GM12878 (cell line): ENCODE measurements around the gene COL15A1. TPM values are rescaled to one million over a fixed set of nuclear protein-coding genes. Genes with fewer than 3 reads are reported as not detected.

ENCODE experiments used
- ATAC-seq: fragments of 200-7000 bp; cut with Tn5 transposase; 3 replicates; pipeline ENCODE4 v1.9.1; 2020; ENCODE audit warnings: mild to moderate bottlenecking, moderate library complexity
- BruUV-seq: library from RNA; stranded (reverse); fragments of 400-500 nt; replicated peaks from 2 replicates; lab custom pipeline; 2021; lab: Mats Ljungman, UMichigan
- CTCF ChIA-PET: fragments of 300-600 bp; sonication (Branson Sonifier 250); formaldehyde crosslinking; extraction: SDS; loops from one replicate; lab custom pipeline; 2021; ENCODE audit warnings: inconsistent platforms; lab: Yijun Ruan, JAX
- POLR2A ChIA-PET: fragments of 350-600 bp; formaldehyde crosslinking; extraction: SDS; loops from one replicate; lab custom pipeline; 2021; ENCODE audit warnings: inconsistent platforms; lab: Charles Lee
- RAD21 ChIA-PET: fragments of 300-600 bp; sonication (Branson Sonifier 250); formaldehyde crosslinking; loops from one replicate; lab custom pipeline; 2023; ENCODE audit warnings: antibody characterized with exemption; ENCODE audit not compliant: unreplicated experiment; lab: Charles Lee
- SMC1A ChIA-PET: fragments of 300-600 bp; sonication (Branson Sonifier 250); formaldehyde crosslinking; loops from one replicate; lab custom pipeline; 2023; ENCODE audit not compliant: unreplicated experiment, uncharacterized antibody; lab: Charles Lee
- DNase-seq: peaks from one replicate; pipeline ENCODE4 v3.0.0-alpha.2; 2011; ENCODE audit warnings: low read depth, low spot score
- FAIRE-seq: peaks from 3 replicates; lab custom pipeline; 2011; peaks lifted over from hg19 to GRCh38; lab: Jason Lieb, UNC
- H2AFZ ChIP-seq: 2 replicates; pipeline ENCODE4 v1.6.0; 2011; ENCODE audit warnings: low read depth, low read length, control low read depth; ENCODE audit not compliant: control insufficient read depth
- H3K27ac ChIP-seq: 2 replicates; pipeline ENCODE4 v1.5.1; 2011; ENCODE audit warnings: control low read depth; ENCODE audit not compliant: control insufficient read depth, insufficient read depth
- H3K27me3 ChIP-seq, 2 experiments: replicated peaks in 1 of 2; 2 replicates each; pipeline versions ENCODE4 v1.6.0 to v1.6.1; 2011; ENCODE audit warnings: low read length in 1 of 2; ENCODE audit not compliant: control insufficient read depth in 2 of 2, insufficient read depth in 2 of 2
- H3K36me3 ChIP-seq, 2 experiments: 2 replicates each; pipeline ENCODE4 v1.5.1; 2011; ENCODE audit warnings: low read length in 1 of 2; ENCODE audit not compliant: control insufficient read depth in 2 of 2, insufficient read depth in 2 of 2
- H3K4me1 ChIP-seq: 2 replicates; pipeline ENCODE4 v1.6.1; 2011; ENCODE audit warnings: mild to moderate bottlenecking, low read length, moderate library complexity, mixed read lengths; ENCODE audit not compliant: control insufficient read depth, insufficient read depth
- H3K4me2 ChIP-seq: 2 replicates; pipeline ENCODE4 v1.6.0; 2011; ENCODE audit warnings: control low read depth; ENCODE audit not compliant: control insufficient read depth, insufficient read depth
- H3K4me3 ChIP-seq: fragments of 200-600 bp; sonication (generic); 2 replicates; pipeline ENCODE4 v1.5.1; 2016
- H3K79me2 ChIP-seq: 2 replicates; pipeline ENCODE4 v1.6.0; 2011; ENCODE audit warnings: low read length; ENCODE audit not compliant: control insufficient read depth, insufficient read depth
- H3K9ac ChIP-seq: 2 replicates; pipeline ENCODE4 v1.8.0; 2011; ENCODE audit warnings: low read length, control low read depth, mixed read lengths; ENCODE audit not compliant: control insufficient read depth, insufficient read depth
- H3K9me3 ChIP-seq: replicated peaks from 3 replicates; pipeline ENCODE4 v1.5.1; 2011; ENCODE audit warnings: mild to moderate bottlenecking, low read length; ENCODE audit not compliant: control insufficient read depth, insufficient read depth
- H4K20me1 ChIP-seq: 2 replicates; pipeline ENCODE4 v1.6.0; 2011; ENCODE audit not compliant: control insufficient read depth, insufficient read depth
- BMI1 ChIP-seq: fragments of 450-650 bp; IDR thresholded peaks from 2 replicates; pipeline ENCODE4 v1.6.1; 2016; ENCODE audit warnings: mild to moderate bottlenecking, moderate library complexity, borderline replicate concordance
- CHD1 ChIP-seq: IDR thresholded peaks from 2 replicates; pipeline ENCODE4 v1.6.1; 2012; ENCODE audit warnings: low read depth, low read length, improper control_type of control experiment
- EP300 ChIP-seq, 2 experiments: fragments of 150-350 bp in 1 of 2; IDR thresholded peaks; 2 replicates each; pipeline ENCODE4 v1.6.1; 2011 to 2012; ENCODE audit warnings: low read depth in 2 of 2, low read length in 2 of 2, borderline replicate concordance in 1 of 2, improper control_type of control experiment in 1 of 2, inconsistent platforms in 1 of 2; ENCODE audit not compliant: control insufficient read depth in 1 of 2
- HDAC6 ChIP-seq: fragments of 200-600 bp; sonication (generic); IDR thresholded peaks from one replicate; pipeline ENCODE4 v1.8.0; 2017; ENCODE audit warnings: antibody characterized with exemption; ENCODE audit not compliant: unreplicated experiment
- IRF4 ChIP-seq: IDR thresholded peaks from 2 replicates; pipeline ENCODE4 v1.6.1; 2011; ENCODE audit warnings: low read depth, low read length
- LARP7 ChIP-seq: fragments of 450-650 bp; IDR thresholded peaks from 2 replicates; pipeline ENCODE4 v1.6.1; 2017; ENCODE audit warnings: mild to moderate bottlenecking
- RBBP5 ChIP-seq: fragments of 200-600 bp; sonication (generic); conservative IDR thresholded peaks from 2 replicates; pipeline ENCODE4 v1.6.1; 2016
- SREBF2 ChIP-seq: IDR thresholded peaks from 2 replicates; pipeline ENCODE4 v1.6.1; 2012; ENCODE audit warnings: mild to moderate bottlenecking, low read length
- TCF3 ChIP-seq: IDR thresholded peaks from 2 replicates; pipeline ENCODE4 v1.6.1; 2012; ENCODE audit warnings: low read depth, mild to moderate bottlenecking, low read length, borderline replicate concordance; ENCODE audit not compliant: insufficient read depth
- ZNF274 ChIP-seq: IDR thresholded peaks from one replicate; pipeline ENCODE4 v1.8.0; 2011; ENCODE audit not compliant: insufficient read length, insufficient read depth
- WGBS: methylation state at CpG from one replicate; pipeline ENCODE4 v1.1.6; 2016; ENCODE audit warnings: low lambda C conversion rate; ENCODE audit not compliant: insufficient replicate concordance, insufficient coverage; ENCODE audit errors: missing lambda C conversion rate; 5-methylcytosine and 5-hydroxymethylcytosine counted together
- in situ Hi-C: fragments of 300-500 bp; cut with MboI; formaldehyde crosslinking; loops from 9 replicates; pipeline ENCODE4 v1.14.3; 2018; ENCODE audit warnings: mixed read lengths
- intact Hi-C: fragments of 100-400 bp; cut with micrococcal nuclease; formaldehyde crosslinking; loops from one replicate; pipeline ENCODE4 v1.14.2; 2022; ENCODE audit not compliant: unreplicated experiment
- polyA plus RNA-seq, 11 experiments: library from polyadenylated mRNA; depleted of rRNA in 4 of 11; unstranded in 6 of 11; stranded (reverse) in 5 of 11; fragments of >200 nt; fragmentation: Nextera tagmentation in 4 of 11; fragmentation: Illumina TruSeq in 1 of 11; extraction: Ambion mirVana in 4 of 11; extraction: Trizol in 1 of 11; gene quantifications; 1 replicate in 1 of 11; 2 replicates in 10 of 11; pipeline versions ENCODE4 v1.2.1 to v1.2.3, GENCODE V29; 2011 to 2016; ENCODE audit warnings: inconsistent platforms in 2 of 11, missing spikeins in 2 of 11, low read depth in 1 of 11
- total RNA-seq, 4 experiments: library from RNA; depleted of rRNA in 3 of 4; stranded (reverse); fragments of >200 nt in 3 of 4; fragmentation: Illumina TruSeq in 1 of 4; extraction: Trizol in 1 of 4; gene quantifications; 2 replicates each; pipeline versions ENCODE4 v1.2.1 to v1.2.3, GENCODE V29; 2013 to 2021
- TF ChIP-seq, protein P1 (sequence below): fragments of 450-650 bp; IDR thresholded peaks from 2 replicates; pipeline ENCODE4 v1.6.1; 2017; ENCODE audit warnings: mild to moderate bottlenecking, moderate library complexity
- TF ChIP-seq, protein P2 (sequence below): fragments of 450-650 bp; IDR thresholded peaks from 2 replicates; pipeline ENCODE4 v1.6.1; 2017; ENCODE audit warnings: mild to moderate bottlenecking, moderate library complexity
- TF ChIP-seq, protein P3 (sequence below): IDR thresholded peaks from 2 replicates; pipeline ENCODE4 v1.6.1; 2012; ENCODE audit warnings: low read depth, low read length, improper control_type of control experiment

COL15A1 gene
- total and polyA plus RNA-seq, 10 of the 15 experiments (the other 5 are each of a cell fraction or from before 2014, with no cell fraction given) = 0.01 to 0.28 (median 0.06) TPM; not detected in 2

DNA sequence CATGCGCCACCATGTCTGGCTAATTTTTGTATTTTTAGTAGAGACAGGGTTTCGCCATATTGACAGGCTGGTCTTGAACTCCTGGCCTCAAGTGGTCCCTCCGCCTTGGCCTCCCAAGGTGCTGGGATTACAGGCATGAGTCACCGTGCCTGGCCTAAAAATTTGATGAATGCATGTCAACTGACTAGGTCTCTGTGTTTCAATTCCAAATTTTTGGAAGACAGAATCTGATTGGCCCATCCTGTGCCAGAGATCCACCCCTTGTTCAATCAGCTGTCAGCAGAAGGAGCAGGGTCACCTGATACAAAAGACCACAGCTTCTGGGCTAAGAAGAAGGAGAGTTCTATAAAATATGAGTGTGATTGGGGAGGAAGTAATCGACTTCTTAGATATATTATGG is 43.5 kb upstream of the COL15A1 start:
- SMC1A ChIA-PET = interaction anchor here (1.4 kb wide), 1 partner anchor 9 kb away, joined by 4 read pairs; no protein-coding TSS in a partner anchor
- ATAC-seq = no peak
- no peaks in the 10 kb centered on the region for H4K20me1 ChIP-seq
- intact Hi-C loops = no loop called here
- no peak for DNase-seq
- RAD21 ChIA-PET = no interaction called here
- 26% methylated on average over 5 of the region's 5 CpGs for WGBS
- TF ChIP-seq ZNF274 (no peak), HDAC6 (no peak), TCF3 (no peak), BMI1 (no peak), LARP7 (no peak), SREBF2 (no peak), EP300 (IDR thresholded peaks at IDR 0.05; ENCODE audit: borderline replicate concordance in 1 of 2, control insufficient read depth in 1 of 2, low read depth in 2 of 2, low read length in 2 of 2) (no peak), RBBP5 (no peak), CHD1 (no peak), IRF4 (no peak)
- TF ChIP-seq, protein P1, sequence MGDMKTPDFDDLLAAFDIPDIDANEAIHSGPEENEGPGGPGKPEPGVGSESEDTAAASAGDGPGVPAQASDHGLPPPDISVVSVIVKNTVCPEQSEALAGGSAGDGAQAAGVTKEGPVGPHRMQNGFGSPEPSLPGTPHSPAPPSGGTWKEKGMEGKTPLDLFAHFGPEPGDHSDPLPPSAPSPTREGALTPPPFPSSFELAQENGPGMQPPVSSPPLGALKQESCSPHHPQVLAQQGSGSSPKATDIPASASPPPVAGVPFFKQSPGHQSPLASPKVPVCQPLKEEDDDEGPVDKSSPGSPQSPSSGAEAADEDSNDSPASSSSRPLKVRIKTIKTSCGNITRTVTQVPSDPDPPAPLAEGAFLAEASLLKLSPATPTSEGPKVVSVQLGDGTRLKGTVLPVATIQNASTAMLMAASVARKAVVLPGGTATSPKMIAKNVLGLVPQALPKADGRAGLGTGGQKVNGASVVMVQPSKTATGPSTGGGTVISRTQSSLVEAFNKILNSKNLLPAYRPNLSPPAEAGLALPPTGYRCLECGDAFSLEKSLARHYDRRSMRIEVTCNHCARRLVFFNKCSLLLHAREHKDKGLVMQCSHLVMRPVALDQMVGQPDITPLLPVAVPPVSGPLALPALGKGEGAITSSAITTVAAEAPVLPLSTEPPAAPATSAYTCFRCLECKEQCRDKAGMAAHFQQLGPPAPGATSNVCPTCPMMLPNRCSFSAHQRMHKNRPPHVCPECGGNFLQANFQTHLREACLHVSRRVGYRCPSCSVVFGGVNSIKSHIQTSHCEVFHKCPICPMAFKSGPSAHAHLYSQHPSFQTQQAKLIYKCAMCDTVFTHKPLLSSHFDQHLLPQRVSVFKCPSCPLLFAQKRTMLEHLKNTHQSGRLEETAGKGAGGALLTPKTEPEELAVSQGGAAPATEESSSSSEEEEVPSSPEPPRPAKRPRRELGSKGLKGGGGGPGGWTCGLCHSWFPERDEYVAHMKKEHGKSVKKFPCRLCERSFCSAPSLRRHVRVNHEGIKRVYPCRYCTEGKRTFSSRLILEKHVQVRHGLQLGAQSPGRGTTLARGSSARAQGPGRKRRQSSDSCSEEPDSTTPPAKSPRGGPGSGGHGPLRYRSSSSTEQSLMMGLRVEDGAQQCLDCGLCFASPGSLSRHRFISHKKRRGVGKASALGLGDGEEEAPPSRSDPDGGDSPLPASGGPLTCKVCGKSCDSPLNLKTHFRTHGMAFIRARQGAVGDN = no peak
- TF ChIP-seq, protein P2, sequence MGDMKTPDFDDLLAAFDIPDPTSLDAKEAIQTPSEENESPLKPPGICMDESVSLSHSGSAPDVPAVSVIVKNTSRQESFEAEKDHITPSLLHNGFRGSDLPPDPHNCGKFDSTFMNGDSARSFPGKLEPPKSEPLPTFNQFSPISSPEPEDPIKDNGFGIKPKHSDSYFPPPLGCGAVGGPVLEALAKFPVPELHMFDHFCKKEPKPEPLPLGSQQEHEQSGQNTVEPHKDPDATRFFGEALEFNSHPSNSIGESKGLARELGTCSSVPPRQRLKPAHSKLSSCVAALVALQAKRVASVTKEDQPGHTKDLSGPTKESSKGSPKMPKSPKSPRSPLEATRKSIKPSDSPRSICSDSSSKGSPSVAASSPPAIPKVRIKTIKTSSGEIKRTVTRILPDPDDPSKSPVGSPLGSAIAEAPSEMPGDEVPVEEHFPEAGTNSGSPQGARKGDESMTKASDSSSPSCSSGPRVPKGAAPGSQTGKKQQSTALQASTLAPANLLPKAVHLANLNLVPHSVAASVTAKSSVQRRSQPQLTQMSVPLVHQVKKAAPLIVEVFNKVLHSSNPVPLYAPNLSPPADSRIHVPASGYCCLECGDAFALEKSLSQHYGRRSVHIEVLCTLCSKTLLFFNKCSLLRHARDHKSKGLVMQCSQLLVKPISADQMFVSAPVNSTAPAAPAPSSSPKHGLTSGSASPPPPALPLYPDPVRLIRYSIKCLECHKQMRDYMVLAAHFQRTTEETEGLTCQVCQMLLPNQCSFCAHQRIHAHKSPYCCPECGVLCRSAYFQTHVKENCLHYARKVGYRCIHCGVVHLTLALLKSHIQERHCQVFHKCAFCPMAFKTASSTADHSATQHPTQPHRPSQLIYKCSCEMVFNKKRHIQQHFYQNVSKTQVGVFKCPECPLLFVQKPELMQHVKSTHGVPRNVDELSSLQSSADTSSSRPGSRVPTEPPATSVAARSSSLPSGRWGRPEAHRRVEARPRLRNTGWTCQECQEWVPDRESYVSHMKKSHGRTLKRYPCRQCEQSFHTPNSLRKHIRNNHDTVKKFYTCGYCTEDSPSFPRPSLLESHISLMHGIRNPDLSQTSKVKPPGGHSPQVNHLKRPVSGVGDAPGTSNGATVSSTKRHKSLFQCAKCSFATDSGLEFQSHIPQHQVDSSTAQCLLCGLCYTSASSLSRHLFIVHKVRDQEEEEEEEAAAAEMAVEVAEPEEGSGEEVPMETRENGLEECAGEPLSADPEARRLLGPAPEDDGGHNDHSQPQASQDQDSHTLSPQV = no peak
- TF ChIP-seq, protein P3, sequence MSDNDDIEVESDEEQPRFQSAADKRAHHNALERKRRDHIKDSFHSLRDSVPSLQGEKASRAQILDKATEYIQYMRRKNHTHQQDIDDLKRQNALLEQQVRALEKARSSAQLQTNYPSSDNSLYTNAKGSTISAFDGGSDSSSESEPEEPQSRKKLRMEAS = no peak
- TF ChIP-seq, all 136 proteins: peak for 0
- no peak overlapping the region for H3K4me3 ChIP-seq
- no peak overlapping the region for H3K27ac ChIP-seq
- POLR2A ChIA-PET = no interaction called here
- H2AFZ ChIP-seq = no peak overlapping the region
- no peaks in the 10 kb centered on the region for H3K4me1 ChIP-seq
- no peak overlapping the region for H3K9ac ChIP-seq
- CTCF ChIA-PET = no interaction called here
- H3K36me3 ChIP-seq = no peaks in the 10 kb centered on the region
- FAIRE-seq = no peak
- no peaks in the 10 kb centered on the region for H3K79me2 ChIP-seq
- peaks cover 0 to 3% of the 10 kb centered on the region in 2 experiments; a peak in 2 of 4 replicates for H3K27me3 ChIP-seq
- H3K9me3 ChIP-seq = no peaks in the 10 kb centered on the region; the same call in 2 of the 3 replicates
- in situ Hi-C loops = no loop called here
- BruUV-seq = no TSS peak
- no peak overlapping the region for H3K4me2 ChIP-seq
